Measurements from ENCODE around the gene CHCHD6.

DNA sequence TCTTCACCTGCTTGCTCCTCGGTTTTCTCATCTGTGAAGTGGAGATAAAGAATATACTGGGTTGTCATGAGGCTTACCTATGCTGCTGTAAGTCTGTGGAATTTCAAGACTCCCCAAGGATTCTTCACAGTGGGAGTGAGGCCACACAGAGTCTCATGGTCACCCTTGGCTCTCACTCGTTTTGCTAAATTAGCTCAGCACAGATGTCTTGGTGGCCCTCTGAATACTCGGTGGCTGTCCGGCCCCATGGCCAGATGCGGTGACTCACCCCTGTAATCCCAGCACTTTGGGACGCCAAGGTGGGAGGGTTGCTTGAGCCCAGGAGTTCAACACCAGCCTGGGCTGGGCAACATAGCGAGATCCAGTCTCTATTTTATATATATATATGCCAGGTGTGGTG, 5.0 kb upstream of the CHCHD6 start:
- no peak for TF ChIP-seq CTCF (IDR thresholded peaks at IDR 0.05)
- no peak for TF ChIP-seq POLR2A (IDR thresholded peaks at IDR 0.05)

All from right lobe of liver (tissue), 4 donors.